OCI-LY7 (cell line): ENCODE results near the gene LRRFIP1. TPM values are rescaled to one million over a fixed set of nuclear protein-coding genes. Genes with fewer than 3 reads are reported as not detected.

Experiments used
- BruUV-seq: library from RNA; stranded (reverse); fragments of 400-500 nt; replicated peaks from 2 replicates; lab custom pipeline; 2021; lab: Mats Ljungman, UMichigan
- CTCF ChIA-PET: fragments of 300-600 bp; sonication (Branson Sonifier 250); formaldehyde crosslinking; loops from one replicate; lab custom pipeline; 2022; ENCODE audit warnings: antibody characterized with exemption; ENCODE audit not compliant: unreplicated experiment; lab: Charles Lee
- POLR2A ChIA-PET: fragments of 300-600 bp; sonication (Branson Sonifier 250); formaldehyde crosslinking; loops from one replicate; lab custom pipeline; 2022; ENCODE audit warnings: antibody characterized with exemption; lab: Charles Lee
- DNase-seq: peaks from one replicate; pipeline ENCODE4 v3.0.0-alpha.2; 2015; ENCODE audit warnings: low spot score
- H2AFZ ChIP-seq: fragments of 200-600 bp; sonication (generic), shearing (Covaris generic); 2 replicates; pipeline ENCODE4 v1.6.1; 2014; ENCODE audit warnings: mild to moderate bottlenecking, antibody characterized with exemption, low read length, moderate library complexity
- H3K27ac ChIP-seq: fragments of 200-600 bp; sonication (generic); 2 replicates; pipeline ENCODE4 v1.5.1; 2014; ENCODE audit warnings: mixed run types, low read depth, mild to moderate bottlenecking, moderate library complexity, low read length, inconsistent platforms; ENCODE audit not compliant: poor library complexity, severe bottlenecking
- H3K36me3 ChIP-seq: fragments of 200-600 bp; sonication (generic); 2 replicates; pipeline ENCODE4 v1.6.1; 2014; ENCODE audit warnings: mild to moderate bottlenecking, antibody characterized with exemption, low read length, moderate library complexity, mixed read lengths; ENCODE audit not compliant: insufficient read depth
- H3K4me1 ChIP-seq: fragments of 200-600 bp; sonication (generic); 2 replicates; pipeline ENCODE4 v1.5.1; 2014; ENCODE audit warnings: mild to moderate bottlenecking, low read length; ENCODE audit not compliant: insufficient read depth, poor library complexity, severe bottlenecking
- H3K4me2 ChIP-seq: fragments of 200-600 bp; sonication (generic); 2 replicates; pipeline ENCODE4 v1.6.1; 2014; ENCODE audit warnings: mild to moderate bottlenecking, low read length
- H3K4me3 ChIP-seq: fragments of 200-600 bp; sonication (generic); 2 replicates; pipeline ENCODE4 v1.5.1; 2014; ENCODE audit warnings: mild to moderate bottlenecking, low read depth, low read length; ENCODE audit not compliant: poor library complexity, severe bottlenecking
- H3K79me2 ChIP-seq: fragments of 200-600 bp; sonication (generic); 2 replicates; pipeline ENCODE4 v1.6.1; 2016; ENCODE audit warnings: low read depth, mild to moderate bottlenecking, low read length, moderate library complexity, mixed read lengths; ENCODE audit not compliant: insufficient read depth
- H3K9me2 ChIP-seq: fragments of 200-600 bp; sonication (generic); 2 replicates; pipeline ENCODE4 v1.6.1; 2016; ENCODE audit warnings: mild to moderate bottlenecking, low read length, mixed read lengths; ENCODE audit not compliant: insufficient read depth
- H3K9me3 ChIP-seq: fragments of 200-600 bp; sonication (generic); 2 replicates; pipeline ENCODE4 v1.6.1; 2014; ENCODE audit warnings: mild to moderate bottlenecking, mixed run types, low read length, mixed read lengths
- H4K20me1 ChIP-seq: fragments of 200-600 bp; sonication (generic); 2 replicates; pipeline ENCODE4 v1.6.1; 2014; ENCODE audit warnings: mild to moderate bottlenecking, antibody characterized with exemption, low read length, moderate library complexity, mixed read lengths; ENCODE audit not compliant: insufficient read depth
- EZH2phosphoT487 ChIP-seq: fragments of 200-600 bp; sonication (generic); IDR thresholded peaks from 2 replicates; pipeline ENCODE4 v1.6.1; 2018; ENCODE audit warnings: low read depth, borderline replicate concordance, mild to moderate bottlenecking, mixed run types, antibody characterized with exemption, low read length, moderate library complexity, mixed read lengths
- intact Hi-C: fragments of 100-400 bp; cut with micrococcal nuclease; formaldehyde crosslinking; loops from one replicate; pipeline ENCODE4 v1.10.0; 2022; ENCODE audit not compliant: unreplicated experiment
- total RNA-seq, 2 experiments: library from RNA; depleted of rRNA in 1 of 2; stranded (reverse); fragments of >200 nt in 1 of 2; shearing (Covaris generic) in 1 of 2; gene quantifications; 2 replicates each; pipeline ENCODE4 v1.2.3, GENCODE V29; 2014 to 2022
- TF ChIP-seq, protein P1 (sequence below): fragments of 200-600 bp; sonication (generic); conservative IDR thresholded peaks from 2 replicates; pipeline ENCODE4 v1.5.1; 2014; ENCODE audit warnings: mild to moderate bottlenecking, antibody characterized with exemption, low read length, moderate library complexity, mixed read lengths

LRRFIP1 gene
- total RNA-seq, 2 experiments from 2014 or later, result 95.7 to 216 TPM

DNA sequence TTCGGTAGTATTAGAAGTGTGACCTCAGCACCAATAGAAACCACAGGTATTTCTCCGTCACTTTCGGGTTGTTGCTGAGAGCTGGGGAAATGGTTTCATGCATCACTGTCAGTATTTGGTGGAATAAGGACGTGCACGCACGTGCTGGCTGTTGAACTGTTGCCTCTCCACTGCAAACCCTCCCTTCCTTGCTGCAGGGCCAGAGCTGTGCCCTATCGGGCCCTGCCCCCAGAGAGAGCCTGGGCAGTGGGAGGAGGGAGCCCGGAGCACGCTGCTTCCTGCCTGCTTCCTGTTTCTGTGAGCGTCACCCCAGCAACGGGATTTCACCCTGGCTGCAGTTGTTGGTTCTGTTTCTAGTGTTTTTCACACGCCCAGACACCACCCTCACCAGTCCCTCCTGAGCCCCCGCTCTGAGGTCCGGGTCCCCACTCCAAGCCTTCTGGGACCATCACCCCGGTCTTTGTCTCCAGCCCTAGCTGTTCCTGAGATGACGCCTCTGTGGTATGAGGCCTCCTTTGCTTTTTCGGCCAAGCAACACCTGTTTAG is 47.4 kb downstream of the LRRFIP1 start:
- H3K36me3 ChIP-seq, result no peaks in the 10 kb centered on the region
- H3K79me2 ChIP-seq, result no peaks in the 10 kb centered on the region
- ChIA-PET POLR2A (interaction anchor here (0.8 to 12.5 kb wide), 6 partner anchors 9 to 55 kb away, joined by 3 to 290 read pairs (median 3); no protein-coding TSS in a partner anchor), CTCF (interaction anchor here (0.7 to 2.1 kb wide), 4 partner anchors 16 to 33 kb away, joined by 3 to 5 read pairs (median 3); no protein-coding TSS in a partner anchor)
- BruUV-seq, result no TSS peak
- no peaks in the 10 kb centered on the region for H4K20me1 ChIP-seq
- peak overlapping the region; percentile 93 for H3K4me2 ChIP-seq
- peak overlapping the region; percentile 97 for H3K27ac ChIP-seq
- H2AFZ ChIP-seq, result peak overlapping the region; percentile 72; the same call in 1 of the 2 replicates
- intact Hi-C loops, result loop anchor here (5.0 kb wide), 1 partner anchor 432 kb away; no protein-coding TSS in a partner anchor
- TF ChIP-seq EZH2phosphoT487, result no peak
- TF ChIP-seq, protein P1, sequence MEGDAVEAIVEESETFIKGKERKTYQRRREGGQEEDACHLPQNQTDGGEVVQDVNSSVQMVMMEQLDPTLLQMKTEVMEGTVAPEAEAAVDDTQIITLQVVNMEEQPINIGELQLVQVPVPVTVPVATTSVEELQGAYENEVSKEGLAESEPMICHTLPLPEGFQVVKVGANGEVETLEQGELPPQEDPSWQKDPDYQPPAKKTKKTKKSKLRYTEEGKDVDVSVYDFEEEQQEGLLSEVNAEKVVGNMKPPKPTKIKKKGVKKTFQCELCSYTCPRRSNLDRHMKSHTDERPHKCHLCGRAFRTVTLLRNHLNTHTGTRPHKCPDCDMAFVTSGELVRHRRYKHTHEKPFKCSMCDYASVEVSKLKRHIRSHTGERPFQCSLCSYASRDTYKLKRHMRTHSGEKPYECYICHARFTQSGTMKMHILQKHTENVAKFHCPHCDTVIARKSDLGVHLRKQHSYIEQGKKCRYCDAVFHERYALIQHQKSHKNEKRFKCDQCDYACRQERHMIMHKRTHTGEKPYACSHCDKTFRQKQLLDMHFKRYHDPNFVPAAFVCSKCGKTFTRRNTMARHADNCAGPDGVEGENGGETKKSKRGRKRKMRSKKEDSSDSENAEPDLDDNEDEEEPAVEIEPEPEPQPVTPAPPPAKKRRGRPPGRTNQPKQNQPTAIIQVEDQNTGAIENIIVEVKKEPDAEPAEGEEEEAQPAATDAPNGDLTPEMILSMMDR, result no peak
- no peaks in the 10 kb centered on the region for H3K9me3 ChIP-seq
- peak overlapping the region; percentile 65 for H3K4me3 ChIP-seq
- H3K9me2 ChIP-seq, result no peaks in the 10 kb centered on the region
- peaks cover 86% of the 10 kb centered on the region for H3K4me1 ChIP-seq
- peak; percentile 86 for DNase-seq

DNA sequence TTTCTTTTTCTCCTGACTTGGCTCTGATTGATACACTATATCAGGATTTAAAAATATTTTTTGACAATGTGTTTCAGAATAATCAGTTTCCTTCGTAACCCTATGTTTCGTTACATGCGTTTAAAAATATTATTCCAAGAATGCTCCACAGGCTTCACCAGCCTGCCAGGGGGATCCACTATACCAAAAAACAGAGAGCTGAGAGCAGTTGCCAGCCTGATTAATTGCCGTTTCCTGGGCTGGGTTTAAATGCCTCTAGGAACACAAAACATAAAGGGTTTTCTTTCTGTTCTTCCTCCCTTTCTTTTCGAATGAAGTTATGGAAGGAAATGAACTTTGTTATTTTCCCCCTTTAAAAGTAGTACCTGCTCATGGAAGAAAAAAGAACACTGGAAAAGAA is 47.9 kb downstream of the LRRFIP1 start:
- BruUV-seq, result no TSS peak
- no peaks in the 10 kb centered on the region for H3K9me3 ChIP-seq
- H3K4me3 ChIP-seq, result peak overlapping the region; percentile 65
- no peaks in the 10 kb centered on the region for H4K20me1 ChIP-seq
- H3K4me1 ChIP-seq, result peaks cover 81% of the 10 kb centered on the region
- CTCF ChIA-PET, result interaction anchor here (0.8 kb wide), 1 partner anchor 17 kb away, joined by 3 read pairs; no protein-coding TSS in a partner anchor
- no peaks in the 10 kb centered on the region for H3K36me3 ChIP-seq
- peak overlapping the region; percentile 93 for H3K4me2 ChIP-seq
- POLR2A ChIA-PET, result interaction anchor here (0.8 to 12.5 kb wide), 4 partner anchors 13 to 78 kb away, joined by 3 to 290 read pairs (median 6); no protein-coding TSS in a partner anchor
- intact Hi-C loops, result no loop called here
- H2AFZ ChIP-seq, result peak overlapping the region; percentile 72; the same call in 1 of the 2 replicates
- no peak for TF ChIP-seq EZH2phosphoT487
- TF ChIP-seq, protein P1, result no peak
- no peaks in the 10 kb centered on the region for H3K9me2 ChIP-seq
- no peaks in the 10 kb centered on the region for H3K79me2 ChIP-seq
- H3K27ac ChIP-seq, result peak overlapping the region; percentile 97
- DNase-seq, result no peak
